A549 (cell line): ENCODE data around the gene RNF144A. TPM values are rescaled to one million over a fixed set of nuclear protein-coding genes. Genes with fewer than 3 reads are reported as not detected.

Experiments
- ATAC-seq, 2 experiments: fragments of 200-7000 bp in 1 of 2; fragments of >200 bp in 1 of 2; cut with Nextera tagmentation in 1 of 2; cut with Tn5 transposase in 1 of 2; 3 replicates each; pipeline versions ENCODE4 v1.8.0 to v1.9.1; 2018 to 2020; ENCODE audit warnings: mild to moderate bottlenecking in 1 of 2, moderate library complexity in 1 of 2
- CTCF ChIA-PET: fragments of 300-600 bp; sonication (Branson Sonifier 250); formaldehyde crosslinking; extraction: SDS; loops from one replicate; lab custom pipeline; 2021; ENCODE audit warnings: antibody characterized with exemption, inconsistent platforms; lab: Yijun Ruan, JAX
- POLR2A ChIA-PET: fragments of 350-600 bp; formaldehyde crosslinking; extraction: SDS; loops from one replicate; lab custom pipeline; 2021; ENCODE audit warnings: antibody characterized with exemption, inconsistent platforms; lab: Yijun Ruan, JAX
- DNase-seq, 2 experiments: peaks; one replicate each; pipeline versions ENCODE4 v3.0.0 to v3.0.0-alpha.2; 2011 to 2016; ENCODE audit warnings: low read depth in 1 of 2, low spot score in 1 of 2
- FAIRE-seq: peaks from 2 replicates; lab custom pipeline; 2011; peaks lifted over from hg19 to GRCh38; lab: Jason Lieb, UNC
- H3K27ac ChIP-seq, 2 experiments: fragments of >200 bp; sonication (Bioruptor Twin); formaldehyde crosslinking; 3 replicates each; pipeline ENCODE4 v1.5.1; 2016 to 2017
- H3K4me1 ChIP-seq: fragments of >200 bp; sonication (Bioruptor Twin); formaldehyde crosslinking; 3 replicates; pipeline ENCODE4 v1.6.1; 2016
- H3K4me2 ChIP-seq: fragments of >200 bp; sonication (Bioruptor Twin); formaldehyde crosslinking; 3 replicates; pipeline ENCODE4 v1.6.1; 2016
- H3K4me3 ChIP-seq: fragments of >200 bp; sonication (Bioruptor Twin); formaldehyde crosslinking; 3 replicates; pipeline ENCODE4 v1.5.1; 2016
- H3K9me3 ChIP-seq: fragments of >200 bp; sonication (Bioruptor Twin); formaldehyde crosslinking; 3 replicates; pipeline ENCODE4 v1.6.1; 2016
- CEBPB ChIP-seq, 2 experiments: fragments of >200 bp in 1 of 2; sonication (Bioruptor Twin) in 1 of 2; formaldehyde crosslinking in 1 of 2; IDR thresholded peaks; 2 replicates each; pipeline ENCODE4 v1.6.1; 2012 to 2016
- HDAC2 ChIP-seq: fragments of 200-600 bp; sonication (generic); IDR thresholded peaks from 2 replicates; pipeline ENCODE4 v1.6.1; 2016
- HEYL ChIP-seq: fragments of 250-450 bp; sonication (Bioruptor Pico); IDR thresholded peaks from 2 replicates; pipeline ENCODE4 v1.8.0; 2021; ENCODE audit warnings: mild to moderate bottlenecking, moderate library complexity
- HOXA7 ChIP-seq: fragments of 250-450 bp; sonication (Bioruptor Pico); IDR thresholded peaks from 2 replicates; pipeline ENCODE4 v1.5.0; 2020; ENCODE audit warnings: mild to moderate bottlenecking, moderate library complexity
- HOXB13 ChIP-seq: fragments of 250-450 bp; sonication (Bioruptor Pico); IDR thresholded peaks from 2 replicates; pipeline ENCODE4 v1.5.0; 2020; ENCODE audit warnings: low read depth, mild to moderate bottlenecking, moderate library complexity
- JUN ChIP-seq, 2 experiments: fragments of >200 bp; sonication (Bioruptor Twin); formaldehyde crosslinking; IDR thresholded peaks; 2 replicates in 1 of 2; 3 replicates in 1 of 2; pipeline ENCODE4 v1.6.1; 2016 to 2017
- JUNB ChIP-seq: fragments of >200 bp; sonication (Bioruptor Twin); formaldehyde crosslinking; IDR thresholded peaks from 2 replicates; pipeline ENCODE4 v1.6.1; 2016
- RAD21 ChIP-seq, 2 experiments: fragments of >200 bp in 1 of 2; sonication (Bioruptor Twin) in 1 of 2; formaldehyde crosslinking in 1 of 2; IDR thresholded peaks in 1 of 2; conservative IDR thresholded peaks in 1 of 2; 2 replicates in 1 of 2; 3 replicates in 1 of 2; pipeline ENCODE4 v1.6.1; 2012 to 2018; ENCODE audit warnings: inconsistent platforms in 1 of 2
- RARB ChIP-seq: fragments of 250-450 bp; sonication (Bioruptor Pico); IDR thresholded peaks from 2 replicates; pipeline ENCODE4 v1.8.0; 2021; ENCODE audit warnings: mild to moderate bottlenecking, moderate library complexity
- RFX5 ChIP-seq: fragments of 450-650 bp; IDR thresholded peaks from 2 replicates; pipeline ENCODE4 v1.7.1; 2014; ENCODE audit warnings: antibody characterized with exemption, mild to moderate bottlenecking, moderate library complexity
- ZC3H11A ChIP-seq: fragments of 450-650 bp; IDR thresholded peaks from 2 replicates; pipeline ENCODE4 v1.6.1; 2014; ENCODE audit warnings: antibody characterized with exemption, mild to moderate bottlenecking
- ZSCAN20 ChIP-seq: fragments of 250-450 bp; sonication (Bioruptor Pico); IDR thresholded peaks from 2 replicates; pipeline ENCODE4 v1.8.0; 2022; ENCODE audit warnings: mild to moderate bottlenecking, moderate library complexity
- WGBS: methylation state at CpG from one replicate; pipeline ENCODE4 v1.1.6; 2017; ENCODE audit errors: missing lambda C conversion rate; 5-methylcytosine and 5-hydroxymethylcytosine counted together
- polyA plus RNA-seq, 4 experiments: library from polyadenylated mRNA; depleted of rRNA in 3 of 4; stranded (reverse); fragments of >200 nt; fragmentation: RNase III in 1 of 4; extraction: RNeasy Plus Mini Kit Qiagen cat#74134 plus additional on column Dnase treatment in 1 of 4; gene quantifications; 2 replicates in 3 of 4; 3 replicates in 1 of 4; pipeline ENCODE4 v1.2.3, GENCODE V29; 2011 to 2017
- TF ChIP-seq, protein P1 (sequence below): fragments of 200-600 bp; sonication (generic); IDR thresholded peaks from 2 replicates; pipeline ENCODE4 v1.6.1; 2016; ENCODE audit warnings: antibody characterized with exemption, mild to moderate bottlenecking, moderate library complexity
- TF ChIP-seq, protein P2 (sequence below): fragments of 150-350 bp; IDR thresholded peaks from 2 replicates; pipeline ENCODE4 v1.6.1; 2014; ENCODE audit warnings: low read depth, mild to moderate bottlenecking, low read length
- TF ChIP-seq, protein P3 (sequence below): fragments of >200 bp; sonication (Bioruptor Twin); formaldehyde crosslinking; IDR thresholded peaks from 3 replicates; pipeline ENCODE4 v1.6.1; 2016
- TF ChIP-seq, protein P4 (sequence below): fragments of 250-450 bp; sonication (Bioruptor Pico); IDR thresholded peaks from 2 replicates; pipeline ENCODE4 v1.5.0; 2020; ENCODE audit warnings: low read depth, mild to moderate bottlenecking, moderate library complexity
- TF ChIP-seq, protein P5 (sequence below): fragments of 450-650 bp; IDR thresholded peaks from 2 replicates; pipeline ENCODE4 v1.6.1; 2014; ENCODE audit warnings: antibody characterized with exemption

The RNF144A gene
- polyA plus RNA-seq, 2 of the 4 experiments (the other 2 are of a cell fraction): 4.4 to 9.6 TPM

DNA sequence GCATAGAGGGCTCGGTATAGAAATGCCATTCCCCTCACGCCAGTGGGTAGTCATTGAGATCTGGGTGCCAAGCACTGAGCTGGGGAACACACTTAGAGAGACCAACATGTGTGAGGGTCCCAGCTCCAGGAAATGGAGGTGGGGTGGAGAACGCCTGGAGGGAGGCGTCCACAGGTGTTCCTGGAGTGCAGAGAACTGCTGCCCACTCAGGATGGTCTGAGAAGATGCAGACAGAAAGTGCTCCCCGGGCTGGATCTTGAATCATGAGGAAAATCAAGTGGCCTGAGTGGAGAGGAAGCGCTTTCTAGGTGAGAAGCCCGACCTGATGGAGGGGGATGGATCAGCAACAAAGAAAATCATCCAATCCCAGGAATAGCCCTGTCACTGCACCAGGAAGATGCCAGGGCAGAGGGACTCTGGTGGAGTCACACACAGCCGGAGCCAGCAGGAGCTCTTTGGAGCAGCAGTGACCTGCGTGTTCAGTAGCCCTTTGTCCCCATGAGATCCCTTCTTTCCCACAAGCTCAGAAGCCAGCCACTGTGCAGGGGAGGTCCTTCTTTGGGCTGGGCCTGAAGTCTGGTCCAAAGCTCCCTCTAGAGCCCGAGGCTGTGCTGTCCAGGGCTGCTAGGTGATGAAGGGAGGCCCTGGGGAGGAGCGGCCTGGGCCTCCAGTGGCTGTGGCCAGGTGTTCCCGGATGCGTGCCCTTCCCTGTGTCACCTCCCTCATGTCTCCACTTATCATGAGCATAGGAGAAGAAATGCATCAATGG is 112.3 kb downstream of the RNF144A start:
- Histone ChIP-seq H3K4me3 (no peak overlapping the region), H3K4me1 (0 out of 3 replicates have a peak, but pooled peaks cover 4% of the 10 kb centered on the region), H3K27ac (no peak overlapping the region), H3K9me3 (no peaks in the 10 kb centered on the region), H3K4me2 (no peak overlapping the region)
- CTCF ChIA-PET: interaction anchor here (0.7 to 3.8 kb wide), 4 partner anchors 14 to 134 kb away, joined by 3 to 22 read pairs (median 4); no protein-coding TSS in a partner anchor
- ATAC-seq (peak in 1 of 2 experiments; percentile 59; a peak in 2 of 6 replicates), DNase-seq (no peak), FAIRE-seq (no peak)
- TF ChIP-seq HEYL (CRISPR knock-in tag): no peak
- TF ChIP-seq, protein P1, sequence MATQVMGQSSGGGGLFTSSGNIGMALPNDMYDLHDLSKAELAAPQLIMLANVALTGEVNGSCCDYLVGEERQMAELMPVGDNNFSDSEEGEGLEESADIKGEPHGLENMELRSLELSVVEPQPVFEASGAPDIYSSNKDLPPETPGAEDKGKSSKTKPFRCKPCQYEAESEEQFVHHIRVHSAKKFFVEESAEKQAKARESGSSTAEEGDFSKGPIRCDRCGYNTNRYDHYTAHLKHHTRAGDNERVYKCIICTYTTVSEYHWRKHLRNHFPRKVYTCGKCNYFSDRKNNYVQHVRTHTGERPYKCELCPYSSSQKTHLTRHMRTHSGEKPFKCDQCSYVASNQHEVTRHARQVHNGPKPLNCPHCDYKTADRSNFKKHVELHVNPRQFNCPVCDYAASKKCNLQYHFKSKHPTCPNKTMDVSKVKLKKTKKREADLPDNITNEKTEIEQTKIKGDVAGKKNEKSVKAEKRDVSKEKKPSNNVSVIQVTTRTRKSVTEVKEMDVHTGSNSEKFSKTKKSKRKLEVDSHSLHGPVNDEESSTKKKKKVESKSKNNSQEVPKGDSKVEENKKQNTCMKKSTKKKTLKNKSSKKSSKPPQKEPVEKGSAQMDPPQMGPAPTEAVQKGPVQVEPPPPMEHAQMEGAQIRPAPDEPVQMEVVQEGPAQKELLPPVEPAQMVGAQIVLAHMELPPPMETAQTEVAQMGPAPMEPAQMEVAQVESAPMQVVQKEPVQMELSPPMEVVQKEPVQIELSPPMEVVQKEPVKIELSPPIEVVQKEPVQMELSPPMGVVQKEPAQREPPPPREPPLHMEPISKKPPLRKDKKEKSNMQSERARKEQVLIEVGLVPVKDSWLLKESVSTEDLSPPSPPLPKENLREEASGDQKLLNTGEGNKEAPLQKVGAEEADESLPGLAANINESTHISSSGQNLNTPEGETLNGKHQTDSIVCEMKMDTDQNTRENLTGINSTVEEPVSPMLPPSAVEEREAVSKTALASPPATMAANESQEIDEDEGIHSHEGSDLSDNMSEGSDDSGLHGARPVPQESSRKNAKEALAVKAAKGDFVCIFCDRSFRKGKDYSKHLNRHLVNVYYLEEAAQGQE: no peak
- TF ChIP-seq CEBPB (IDR thresholded peaks at IDR 0.05): no peak
- TF ChIP-seq, protein P2, sequence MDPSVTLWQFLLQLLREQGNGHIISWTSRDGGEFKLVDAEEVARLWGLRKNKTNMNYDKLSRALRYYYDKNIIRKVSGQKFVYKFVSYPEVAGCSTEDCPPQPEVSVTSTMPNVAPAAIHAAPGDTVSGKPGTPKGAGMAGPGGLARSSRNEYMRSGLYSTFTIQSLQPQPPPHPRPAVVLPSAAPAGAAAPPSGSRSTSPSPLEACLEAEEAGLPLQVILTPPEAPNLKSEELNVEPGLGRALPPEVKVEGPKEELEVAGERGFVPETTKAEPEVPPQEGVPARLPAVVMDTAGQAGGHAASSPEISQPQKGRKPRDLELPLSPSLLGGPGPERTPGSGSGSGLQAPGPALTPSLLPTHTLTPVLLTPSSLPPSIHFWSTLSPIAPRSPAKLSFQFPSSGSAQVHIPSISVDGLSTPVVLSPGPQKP: no peak
- no peak for TF ChIP-seq HOXA7 (CRISPR knock-in tag)
- TF ChIP-seq RARB: no peak
- no peak for TF ChIP-seq RFX5
- TF ChIP-seq HDAC2: no peak
- no peak for TF ChIP-seq ZSCAN20 (CRISPR knock-in tag)
- TF ChIP-seq, protein P3, sequence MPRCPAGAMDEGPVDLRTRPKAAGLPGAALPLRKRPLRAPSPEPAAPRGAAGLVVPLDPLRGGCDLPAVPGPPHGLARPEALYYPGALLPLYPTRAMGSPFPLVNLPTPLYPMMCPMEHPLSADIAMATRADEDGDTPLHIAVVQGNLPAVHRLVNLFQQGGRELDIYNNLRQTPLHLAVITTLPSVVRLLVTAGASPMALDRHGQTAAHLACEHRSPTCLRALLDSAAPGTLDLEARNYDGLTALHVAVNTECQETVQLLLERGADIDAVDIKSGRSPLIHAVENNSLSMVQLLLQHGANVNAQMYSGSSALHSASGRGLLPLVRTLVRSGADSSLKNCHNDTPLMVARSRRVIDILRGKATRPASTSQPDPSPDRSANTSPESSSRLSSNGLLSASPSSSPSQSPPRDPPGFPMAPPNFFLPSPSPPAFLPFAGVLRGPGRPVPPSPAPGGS: no peak
- POLR2A ChIA-PET: no interaction called here
- WGBS: 75% methylated on average over 13 of the region's 13 CpGs

DNA sequence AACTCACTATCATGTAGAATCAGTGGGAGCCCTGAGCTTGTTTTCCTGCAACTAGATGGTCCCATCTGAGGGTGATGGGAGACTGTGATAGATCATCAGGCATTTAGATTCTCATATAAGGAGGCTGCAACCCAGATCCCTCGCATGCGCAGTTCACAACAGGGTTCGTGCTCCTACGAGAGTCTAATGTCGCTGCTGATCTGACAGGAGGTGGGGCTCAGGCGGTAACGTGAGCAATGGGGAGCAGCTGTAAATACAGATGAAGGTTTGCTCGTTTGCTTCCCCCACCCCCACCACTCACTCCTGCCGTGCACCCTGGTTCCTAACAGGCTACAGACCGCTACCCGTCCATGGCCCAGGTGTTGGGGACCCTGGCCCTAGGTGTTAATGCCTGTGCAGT is 113.6 kb downstream of the RNF144A start:
- FAIRE-seq (no peak), DNase-seq (no peak), ATAC-seq (no peak)
- CTCF ChIA-PET: interaction anchor here (0.6 to 3.8 kb wide), 6 partner anchors 9 to 133 kb away, joined by 3 to 22 read pairs (median 4); no protein-coding TSS in a partner anchor
- TF ChIP-seq, protein P4, sequence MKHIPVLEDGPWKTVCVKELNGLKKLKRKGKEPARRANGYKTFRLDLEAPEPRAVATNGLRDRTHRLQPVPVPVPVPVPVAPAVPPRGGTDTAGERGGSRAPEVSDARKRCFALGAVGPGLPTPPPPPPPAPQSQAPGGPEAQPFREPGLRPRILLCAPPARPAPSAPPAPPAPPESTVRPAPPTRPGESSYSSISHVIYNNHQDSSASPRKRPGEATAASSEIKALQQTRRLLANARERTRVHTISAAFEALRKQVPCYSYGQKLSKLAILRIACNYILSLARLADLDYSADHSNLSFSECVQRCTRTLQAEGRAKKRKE (CRISPR knock-in tag): no peak
- TF ChIP-seq, protein P5, sequence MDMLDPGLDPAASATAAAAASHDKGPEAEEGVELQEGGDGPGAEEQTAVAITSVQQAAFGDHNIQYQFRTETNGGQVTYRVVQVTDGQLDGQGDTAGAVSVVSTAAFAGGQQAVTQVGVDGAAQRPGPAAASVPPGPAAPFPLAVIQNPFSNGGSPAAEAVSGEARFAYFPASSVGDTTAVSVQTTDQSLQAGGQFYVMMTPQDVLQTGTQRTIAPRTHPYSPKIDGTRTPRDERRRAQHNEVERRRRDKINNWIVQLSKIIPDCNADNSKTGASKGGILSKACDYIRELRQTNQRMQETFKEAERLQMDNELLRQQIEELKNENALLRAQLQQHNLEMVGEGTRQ: no peak
- no peak for TF ChIP-seq ZC3H11A
- TF ChIP-seq JUN (IDR thresholded peaks at IDR 0.05): no peak
- TF ChIP-seq HOXB13 (CRISPR knock-in tag): no peak
- TF ChIP-seq JUNB: no peak
- no peak for TF ChIP-seq RAD21 (conservative IDR thresholded peaks at IDR 0.05 in 1 of 2, IDR thresholded peaks at IDR 0.05 in 1 of 2)
- H3K4me2 ChIP-seq: no peak overlapping the region
- no peak overlapping the region for H3K4me3 ChIP-seq
- H3K27ac ChIP-seq: no peak overlapping the region
- 0 out of 3 replicates have a peak, but pooled peaks cover 4% of the 10 kb centered on the region for H3K4me1 ChIP-seq
- POLR2A ChIA-PET: no interaction called here
- H3K9me3 ChIP-seq: no peaks in the 10 kb centered on the region
- 91% methylated on average over 11 of the region's 11 CpGs for WGBS
